BE2C (cell line): ENCODE data around the gene SOX5.

Source experiments
- DNase-seq: peaks from one replicate; pipeline ENCODE4 v3.0.0-alpha.2; 2020
- H3K27me3 ChIP-seq: fragments of 250-450 bp; sonication (Bioruptor Pico); 2 replicates; pipeline ENCODE4 v1.5.1; 2020; ENCODE audit warnings: mild to moderate bottlenecking
- H3K36me3 ChIP-seq: fragments of 250-450 bp; sonication (Bioruptor Pico); 2 replicates; pipeline ENCODE4 v1.5.1; 2020; ENCODE audit warnings: mild to moderate bottlenecking
- H3K4me1 ChIP-seq: fragments of 250-450 bp; sonication (Bioruptor Pico); 2 replicates; pipeline ENCODE4 v1.5.1; 2020
- H3K4me3 ChIP-seq: 2 replicates; pipeline ENCODE4 v1.5.1; 2011; ENCODE audit warnings: low read depth, low read length
- H3K9me3 ChIP-seq: fragments of 250-450 bp; sonication (Bioruptor Pico); 2 replicates; pipeline ENCODE4 v1.5.1; 2020
- CTCF ChIP-seq: IDR thresholded peaks from 2 replicates; pipeline ENCODE4 v1.5.1; 2012; ENCODE audit warnings: mild to moderate bottlenecking, low read depth, low read length

Gene SOX5

GRCh38 chr12:23750923-23751322 lies 198.5 kb downstream of the SOX5 start:
- no peaks in the 10 kb centered on the region for H3K9me3 ChIP-seq
- H3K4me3 ChIP-seq: no peak overlapping the region
- TF ChIP-seq CTCF: no peak
- H3K27me3 ChIP-seq: no peaks in the 10 kb centered on the region
- H3K36me3 ChIP-seq: no peaks in the 10 kb centered on the region
- H3K4me1 ChIP-seq: no peaks in the 10 kb centered on the region
- no peak for DNase-seq

DNA sequence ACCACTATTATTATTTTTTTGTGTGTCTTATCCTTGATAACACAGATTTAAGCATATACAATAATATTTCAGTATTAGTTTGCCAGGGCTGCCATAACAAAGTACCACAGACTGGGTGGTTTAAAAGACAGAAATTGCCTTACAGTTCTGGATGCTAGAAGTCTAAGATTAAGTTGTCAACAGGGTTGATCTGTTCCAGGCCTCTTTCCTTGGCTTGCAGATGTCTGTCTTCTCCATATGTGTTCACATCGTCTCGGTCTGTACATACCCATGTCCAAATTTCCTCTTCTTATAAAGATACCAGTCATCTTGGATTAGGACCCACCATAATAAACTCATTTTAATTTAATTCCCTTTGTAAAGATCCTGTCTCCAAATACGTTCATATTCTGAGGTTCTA lies 204.8 kb downstream of the SOX5 start:
- H3K9me3 ChIP-seq: no peaks in the 10 kb centered on the region
- H3K4me3 ChIP-seq: no peak overlapping the region
- no peak for DNase-seq
- TF ChIP-seq CTCF: no peak
- no peaks in the 10 kb centered on the region for H3K4me1 ChIP-seq
- H3K27me3 ChIP-seq: no peaks in the 10 kb centered on the region
- no peaks in the 10 kb centered on the region for H3K36me3 ChIP-seq

DNA sequence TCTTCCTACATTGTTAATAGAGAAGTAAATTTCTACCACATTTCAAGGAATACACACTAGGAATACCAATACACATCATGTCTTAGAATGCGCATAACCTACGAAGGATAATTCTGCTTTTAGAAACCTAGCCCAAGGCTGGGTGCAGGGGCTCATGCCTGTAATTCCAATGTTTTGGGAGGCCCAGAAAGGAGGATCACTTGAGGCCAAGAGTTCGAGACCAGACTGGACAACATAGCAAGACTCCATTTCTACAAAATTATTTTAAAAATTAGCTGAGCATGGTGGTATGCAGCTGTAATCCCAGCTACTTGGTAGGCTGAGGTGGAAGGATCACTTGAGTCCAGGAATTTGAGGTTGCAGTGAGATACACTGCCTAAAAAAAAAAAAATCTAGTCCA lies 206.9 kb downstream of the SOX5 start:
- no peak for DNase-seq
- Histone ChIP-seq H3K9me3 (no peaks in the 10 kb centered on the region), H3K4me3 (no peak overlapping the region), H3K27me3 (no peaks in the 10 kb centered on the region), H3K4me1 (no peaks in the 10 kb centered on the region), H3K36me3 (no peaks in the 10 kb centered on the region)
- no peak for TF ChIP-seq CTCF

DNA sequence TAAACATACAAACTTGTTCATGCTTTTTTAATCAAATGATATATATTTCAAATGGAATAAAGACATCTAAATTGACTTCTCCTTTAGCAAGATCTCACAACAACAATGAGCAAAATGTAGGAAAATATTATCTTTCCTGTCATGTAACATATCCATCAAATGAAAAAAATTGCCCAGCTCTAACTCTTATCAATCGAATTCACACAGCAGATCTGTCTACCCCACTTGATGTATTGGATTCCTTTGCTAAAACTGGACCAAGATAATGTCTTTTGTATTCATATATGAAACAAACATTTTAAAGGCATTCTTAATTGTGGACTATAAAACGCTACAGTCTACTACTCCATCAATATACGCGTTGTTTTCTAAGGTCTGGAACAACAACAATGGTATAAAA lies 218.0 kb downstream of the SOX5 start:
- H3K4me1 ChIP-seq: no peaks in the 10 kb centered on the region
- H3K4me3 ChIP-seq: no peak overlapping the region
- no peak for TF ChIP-seq CTCF
- DNase-seq: no peak
- H3K9me3 ChIP-seq: no peaks in the 10 kb centered on the region
- no peaks in the 10 kb centered on the region for H3K36me3 ChIP-seq
- no peaks in the 10 kb centered on the region for H3K27me3 ChIP-seq

GRCh38 chr12:23731035-23731434 lies 218.4 kb downstream of the SOX5 start:
- no peak for TF ChIP-seq CTCF
- Histone ChIP-seq H3K36me3 (no peaks in the 10 kb centered on the region), H3K9me3 (no peaks in the 10 kb centered on the region)

GRCh38 chr12:23729359-23729758 lies 220.1 kb downstream of the SOX5 start:
- TF ChIP-seq CTCF: no peak
- Histone ChIP-seq H3K36me3 (no peaks in the 10 kb centered on the region), H3K4me1 (no peaks in the 10 kb centered on the region), H3K27me3 (no peaks in the 10 kb centered on the region), H3K9me3 (no peaks in the 10 kb centered on the region), H3K4me3 (no peak overlapping the region)
- DNase-seq: no peak

More at GRCh38 chr12:23731035-23731434, 218.4 kb downstream of the SOX5 start:
- Histone ChIP-seq H3K4me3 (no peak overlapping the region), H3K4me1 (no peaks in the 10 kb centered on the region), H3K27me3 (no peaks in the 10 kb centered on the region)
- DNase-seq: no peak
